Fibroblast of villous mesenchyme (primary cell): ENCODE results near the gene BLM. TPM values are rescaled to one million over a fixed set of nuclear protein-coding genes. Genes with fewer than 3 reads are reported as not detected.
A peak's percentile ranks its signal among the peaks of the same experiment; 100 is the strongest.
"Not testable (repeated sequence)": the region's sequence is repeated elsewhere in the genome, so short reads cannot be mapped to it uniquely, and the experiment has no call there.

Source experiments
- DNase-seq: peaks from one replicate; pipeline ENCODE4 v3.0.0-alpha.2; 2010; ENCODE audit warnings: low read depth
- H3K4me3 ChIP-seq: 2 replicates; pipeline ENCODE4 v1.5.1; 2011; ENCODE audit warnings: low read depth, mild to moderate bottlenecking, low read length
- CTCF ChIP-seq: IDR thresholded peaks from 2 replicates; pipeline ENCODE4 v1.5.1; 2012; ENCODE audit warnings: low read depth, mild to moderate bottlenecking, low read length; ENCODE audit not compliant: insufficient read depth
- total RNA-seq: library from RNA; depleted of rRNA; stranded (reverse); fragments of >200 nt; gene quantifications from 2 replicates; pipeline ENCODE4 v1.2.3, GENCODE V29; 2012

BLM gene
- total RNA-seq, 1 donor = 6.0 TPM

GRCh38 chr15:90685591-90686434 is 31.3 kb upstream of the BLM start:
- no peak overlapping the region for H3K4me3 ChIP-seq
- no peak for DNase-seq
- TF ChIP-seq CTCF = no peak

- H3K4me3 ChIP-seq = no peak overlapping the region
- TF ChIP-seq CTCF = no peak
- DNase-seq = peak; percentile 66
Measured at GRCh38 chr15:90686435-90687218, 30.5 kb upstream of the BLM start.

GRCh38 chr15:90689326-90689961 is 27.7 kb upstream of the BLM start:
- not testable (repeated sequence) for H3K4me3 ChIP-seq, DNase-seq

GRCh38 chr15:90690585-90690984 is 26.6 kb upstream of the BLM start:
- no peak for DNase-seq
- no peak overlapping the region for H3K4me3 ChIP-seq
- TF ChIP-seq CTCF = no peak

GRCh38 chr15:90691369-90691768 is 25.8 kb upstream of the BLM start:
- TF ChIP-seq CTCF = no peak
- DNase-seq = no peak
- no peak overlapping the region for H3K4me3 ChIP-seq

- DNase-seq = no peak
- TF ChIP-seq CTCF = no peak
- no peak overlapping the region for H3K4me3 ChIP-seq
Measured at GRCh38 chr15:90691982-90692773, 25.0 kb upstream of the BLM start.
